ENCODE measurements around the gene TAF6. TPM values are rescaled to one million over a fixed set of nuclear protein-coding genes. Genes with fewer than 3 reads are reported as not detected.

The TAF6 gene
- polyA plus RNA-seq, 2 of the 4 experiments (the other 2 are of a cell fraction), result 36.2 to 57.0 TPM

DNA sequence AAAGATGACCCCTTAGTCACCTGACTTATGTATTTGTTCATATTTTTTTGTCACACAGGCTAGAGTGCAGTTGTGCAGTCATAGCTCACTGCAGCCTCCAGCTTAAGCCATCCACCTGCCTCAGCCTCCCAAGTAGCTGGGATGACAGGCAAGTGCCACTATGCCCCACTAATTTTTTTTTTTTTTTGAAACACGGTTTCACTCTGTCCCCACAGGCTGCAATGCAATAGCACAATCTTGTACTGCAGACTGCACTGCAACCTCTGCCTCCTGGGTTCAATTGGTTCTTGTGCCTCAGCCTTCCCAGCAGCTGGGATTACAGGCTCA lies 9.4 kb upstream of the TAF6 start (continued):
- TF ChIP-seq ZC3H11A (IDR thresholded peaks at IDR 0.05) (no peak), SREBF2 (IDR thresholded peaks at IDR 0.05) (no peak)

DNA sequence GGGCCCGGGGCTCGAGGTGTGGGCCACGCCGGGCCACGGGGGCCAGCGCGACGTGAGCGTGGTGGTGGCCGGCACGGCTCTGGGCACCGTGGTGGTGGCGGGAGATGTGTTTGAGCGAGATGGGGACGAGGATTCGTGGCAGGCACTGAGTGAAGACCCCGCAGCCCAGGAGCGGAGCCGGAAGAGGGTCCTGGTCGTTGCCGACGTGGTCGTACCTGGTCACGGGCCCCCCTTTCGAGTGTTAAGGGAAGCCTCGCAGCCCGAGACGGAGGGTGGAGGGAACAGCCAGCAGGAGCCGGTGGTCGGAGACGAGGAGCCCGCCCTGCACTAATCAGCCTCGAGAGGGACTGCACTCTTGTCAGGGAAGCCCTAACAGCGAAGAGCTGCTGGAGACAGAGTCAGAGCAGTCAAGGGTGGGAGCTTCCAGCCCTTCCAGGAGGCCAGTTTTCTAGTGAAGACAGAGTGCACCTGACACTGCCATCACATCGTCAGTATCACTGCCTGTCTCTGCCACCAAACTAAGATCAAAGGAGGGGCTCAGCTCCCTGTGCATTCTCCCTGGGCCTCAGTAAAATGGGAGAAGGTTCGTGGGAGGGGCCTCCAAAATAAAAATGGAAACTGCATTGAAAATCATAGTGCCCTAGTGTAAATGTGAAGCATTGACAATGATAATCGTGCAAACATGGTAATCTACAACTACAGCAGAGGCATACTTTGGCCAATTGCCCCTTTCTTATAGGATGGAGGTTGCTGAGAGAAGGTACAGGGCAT lies 8.9 kb upstream of the TAF6 start:
- no peaks in the 10 kb centered on the region for H3K9me3 ChIP-seq
- peaks cover 30% of the 10 kb centered on the region for H3K4me1 ChIP-seq
- ChIA-PET CTCF (interaction anchor here (1.1 to 13.2 kb wide), 6 partner anchors 23 to 280 kb away, joined by 3 to 245 read pairs (median 8); partner anchors contain the start of genes AP4M1, GJC3, LAMTOR4 and MCM7), POLR2A (interaction anchor here (3.4 kb wide), 1 partner anchor 27 kb away, joined by 8 read pairs; the partner anchor contains the start of genes AP4M1 and MCM7)
- TF ChIP-seq RNF2 (IDR thresholded peaks at IDR 0.05; ENCODE audit: borderline replicate concordance, low read depth) (no peak), TP53 (CRISPR knock-in tag; IDR thresholded peaks at IDR 0.05) (no peak), POLR2A (IDR thresholded peaks at IDR 0.05; ENCODE audit: low read length) (no peak), KDM1A (IDR thresholded peaks at IDR 0.05; ENCODE audit: low read depth) (no peak), CHD4 (IDR thresholded peaks at IDR 0.05; ENCODE audit: borderline replicate concordance) (no peak), HEYL (CRISPR knock-in tag; IDR thresholded peaks at IDR 0.05) (no peak), FOXS1 (CRISPR knock-in tag; IDR thresholded peaks at IDR 0.05) (no peak), ZNF302 (CRISPR knock-in tag; IDR thresholded peaks at IDR 0.05) (no peak), NR3C1 (IDR thresholded peaks at IDR 0.05) (no peak), ZC3H11A (IDR thresholded peaks at IDR 0.05) (no peak), CBX8 (IDR thresholded peaks at IDR 0.05) (no peak)
- TF ChIP-seq, protein P1, sequence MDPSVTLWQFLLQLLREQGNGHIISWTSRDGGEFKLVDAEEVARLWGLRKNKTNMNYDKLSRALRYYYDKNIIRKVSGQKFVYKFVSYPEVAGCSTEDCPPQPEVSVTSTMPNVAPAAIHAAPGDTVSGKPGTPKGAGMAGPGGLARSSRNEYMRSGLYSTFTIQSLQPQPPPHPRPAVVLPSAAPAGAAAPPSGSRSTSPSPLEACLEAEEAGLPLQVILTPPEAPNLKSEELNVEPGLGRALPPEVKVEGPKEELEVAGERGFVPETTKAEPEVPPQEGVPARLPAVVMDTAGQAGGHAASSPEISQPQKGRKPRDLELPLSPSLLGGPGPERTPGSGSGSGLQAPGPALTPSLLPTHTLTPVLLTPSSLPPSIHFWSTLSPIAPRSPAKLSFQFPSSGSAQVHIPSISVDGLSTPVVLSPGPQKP (IDR thresholded peaks at IDR 0.05; ENCODE audit: low read depth, low read length), result no peak
- TF ChIP-seq, protein P2, sequence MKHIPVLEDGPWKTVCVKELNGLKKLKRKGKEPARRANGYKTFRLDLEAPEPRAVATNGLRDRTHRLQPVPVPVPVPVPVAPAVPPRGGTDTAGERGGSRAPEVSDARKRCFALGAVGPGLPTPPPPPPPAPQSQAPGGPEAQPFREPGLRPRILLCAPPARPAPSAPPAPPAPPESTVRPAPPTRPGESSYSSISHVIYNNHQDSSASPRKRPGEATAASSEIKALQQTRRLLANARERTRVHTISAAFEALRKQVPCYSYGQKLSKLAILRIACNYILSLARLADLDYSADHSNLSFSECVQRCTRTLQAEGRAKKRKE (CRISPR knock-in tag; IDR thresholded peaks at IDR 0.05; ENCODE audit: low read depth), result no peak
- no peak for FAIRE-seq
- WGBS (ENCODE audit: missing lambda C conversion rate), result 56% methylated on average over 35 of the region's 37 CpGs
- no peak for DNase-seq (ENCODE audit: low read depth in 1 of 2, low spot score in 1 of 2)
- peak overlapping the region; percentile 64 for H3K4me3 ChIP-seq
- peak overlapping the region; percentile 90 to 94 for H3K27ac ChIP-seq
- ATAC-seq, result peak in 1 of 2 experiments; percentile 4; a peak in 1 of 6 replicates
- peak overlapping the region; percentile 62 for H3K4me2 ChIP-seq

DNA sequence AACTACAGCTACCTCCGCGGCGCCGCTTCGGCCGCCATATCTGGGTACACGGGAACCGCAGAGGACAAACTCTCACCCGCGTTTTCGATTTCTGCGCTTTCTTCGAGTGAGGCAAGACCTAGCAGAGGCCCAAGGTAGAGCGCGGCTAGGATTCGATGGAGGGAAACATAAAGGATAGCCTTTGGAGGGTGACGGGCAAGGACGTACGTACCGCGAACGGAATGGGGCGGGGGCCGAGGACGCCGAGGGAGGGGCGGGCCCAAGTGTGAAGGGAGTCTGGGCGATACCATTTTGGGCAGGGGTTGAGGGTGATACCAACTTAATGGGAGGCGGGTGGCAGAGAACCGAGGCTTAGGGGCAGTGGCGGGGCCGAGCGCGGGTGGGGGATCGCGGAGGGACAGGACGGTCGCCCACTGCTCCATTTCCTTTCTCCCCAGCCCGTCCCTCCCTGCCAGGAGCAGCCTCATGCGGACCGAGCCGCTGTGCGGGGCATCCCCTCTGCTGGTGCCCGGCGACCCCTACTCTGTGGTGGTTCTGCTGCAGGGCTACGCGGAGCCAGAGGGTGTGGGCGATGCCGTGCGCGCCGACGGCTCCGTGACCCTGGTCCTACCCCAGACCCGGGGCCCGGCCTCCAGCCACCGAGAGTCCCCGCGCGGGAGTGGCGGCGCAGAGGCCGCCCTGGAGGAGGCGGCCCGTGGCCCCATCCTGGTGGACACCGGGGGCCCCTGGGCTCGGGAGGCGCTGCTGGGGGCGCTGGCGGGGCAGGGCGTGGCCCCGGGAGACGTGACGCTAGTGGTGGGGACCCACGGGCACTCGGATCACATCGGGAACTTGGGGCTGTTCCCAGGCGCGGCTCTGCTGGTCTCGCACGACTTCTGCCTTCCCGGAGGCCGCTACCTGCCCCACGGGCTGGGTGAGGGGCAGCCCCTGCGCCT lies 8.0 kb upstream of the TAF6 start, which contains the start of gene MBLAC1:
Gene MBLAC1, plus strand, starts transcription at position 37 of the 935 bp plus-strand sequence. Its CDS starts 429 bp downstream, at position 466.
- Histone ChIP-seq H3K4me3 (peak within 1 kb of the TSS; percentile 64), H3K4me1 (peaks cover 30% of the 10 kb centered on the region), H3K9me3 (no peaks in the 10 kb centered on the region), H3K4me2 (peak within 1 kb of the TSS; percentile 62), H3K27ac (peak within 1 kb of the TSS; percentile 90 to 94)
- peak; percentile 82 to 95 for DNase-seq (ENCODE audit: low read depth in 1 of 2, low spot score in 1 of 2)
- FAIRE-seq, result no peak
- ChIA-PET POLR2A (interaction anchor here (0.5 to 1.7 kb wide), 7 partner anchors 13 to 302 kb away, joined by 3 to 11 read pairs (median 4); partner anchors contain the start of genes AP4M1, LAMTOR4, MCM7 and ZCWPW1), CTCF (interaction anchor here (2.4 to 13.2 kb wide), 3 partner anchors 8 to 63 kb away, joined by 7 to 245 read pairs (median 13); partner anchors contain the start of genes LAMTOR4 and TRAPPC14)
- WGBS (ENCODE audit: missing lambda C conversion rate), result 2% methylated on average over 31 of the region's 85 CpGs
- ATAC-seq, result peak; percentile 76 to 83
- TF ChIP-seq JUN (IDR thresholded peaks at IDR 0.05) (peak; percentile 76 to 90), MYC (IDR thresholded peaks at IDR 0.05; ENCODE audit: borderline replicate concordance, low read length) (peak; percentile 68; the same call in 1 of the 2 replicates), FOSB (CRISPR knock-in tag; IDR thresholded peaks at IDR 0.05) (no peak), ZNF302 (CRISPR knock-in tag; IDR thresholded peaks at IDR 0.05) (no peak), BHLHE40 (IDR thresholded peaks at IDR 0.05; ENCODE audit: low read depth, low read length) (peak; percentile 82), CBX2 (IDR thresholded peaks at IDR 0.05; ENCODE audit: borderline replicate concordance, low read depth) (no peak), ZFP36 (IDR thresholded peaks at IDR 0.05; ENCODE audit: borderline replicate concordance, partially characterized antibody) (peak; percentile 53), POLR2A (IDR thresholded peaks at IDR 0.05; ENCODE audit: low read length) (peak; percentile 81), SREBF2 (IDR thresholded peaks at IDR 0.05) (no peak), PHF8 (IDR thresholded peaks at IDR 0.05; ENCODE audit: borderline replicate concordance, low read depth) (peak; percentile 80; the same call in 1 of the 2 replicates), GATA3 (IDR thresholded peaks at IDR 0.05; ENCODE audit: borderline replicate concordance) (peak; percentile 81), POLR2AphosphoS2 (conservative IDR thresholded peaks at IDR 0.05; ENCODE audit: low read length) (0 out of 2 replicates have a peak, but pooled peaks have one; percentile 50), EP300 (IDR thresholded peaks at IDR 0.05) (no peak), MAZ (IDR thresholded peaks at IDR 0.05; ENCODE audit: borderline replicate concordance, low read depth, low read length) (peak; percentile 47; the same call in 1 of the 2 replicates)
- TF ChIP-seq, protein P3, sequence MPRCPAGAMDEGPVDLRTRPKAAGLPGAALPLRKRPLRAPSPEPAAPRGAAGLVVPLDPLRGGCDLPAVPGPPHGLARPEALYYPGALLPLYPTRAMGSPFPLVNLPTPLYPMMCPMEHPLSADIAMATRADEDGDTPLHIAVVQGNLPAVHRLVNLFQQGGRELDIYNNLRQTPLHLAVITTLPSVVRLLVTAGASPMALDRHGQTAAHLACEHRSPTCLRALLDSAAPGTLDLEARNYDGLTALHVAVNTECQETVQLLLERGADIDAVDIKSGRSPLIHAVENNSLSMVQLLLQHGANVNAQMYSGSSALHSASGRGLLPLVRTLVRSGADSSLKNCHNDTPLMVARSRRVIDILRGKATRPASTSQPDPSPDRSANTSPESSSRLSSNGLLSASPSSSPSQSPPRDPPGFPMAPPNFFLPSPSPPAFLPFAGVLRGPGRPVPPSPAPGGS (IDR thresholded peaks at IDR 0.05), result peak; percentile 80; the same call in 2 of the 3 replicates
- TF ChIP-seq, protein P2 (CRISPR knock-in tag; IDR thresholded peaks at IDR 0.05; ENCODE audit: low read depth), result no peak
- TF ChIP-seq, protein P4, sequence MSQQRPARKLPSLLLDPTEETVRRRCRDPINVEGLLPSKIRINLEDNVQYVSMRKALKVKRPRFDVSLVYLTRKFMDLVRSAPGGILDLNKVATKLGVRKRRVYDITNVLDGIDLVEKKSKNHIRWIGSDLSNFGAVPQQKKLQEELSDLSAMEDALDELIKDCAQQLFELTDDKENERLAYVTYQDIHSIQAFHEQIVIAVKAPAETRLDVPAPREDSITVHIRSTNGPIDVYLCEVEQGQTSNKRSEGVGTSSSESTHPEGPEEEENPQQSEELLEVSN (IDR thresholded peaks at IDR 0.05; ENCODE audit: borderline replicate concordance, low read depth), result 0 out of 2 replicates have a peak, but pooled peaks have one; percentile 19
